BLaER1 treated with 17β-estradiol and CSF1 and Interleukin-3, amounts not matched to agents 10 nM and 100 nM (cell line): ENCODE measurements around the gene RARRES1.

Experiments
- H3K27ac ChIP-seq, 11 experiments: shearing (Covaris generic); formaldehyde crosslinking; 2 replicates each; pipeline ENCODE4 v1.8.1; 2022
- H3K27me3 ChIP-seq, 11 experiments: shearing (Covaris generic); formaldehyde crosslinking; 2 replicates each; pipeline ENCODE4 v1.8.1; 2022
- H3K36me3 ChIP-seq, 11 experiments: shearing (Covaris generic); formaldehyde crosslinking; 2 replicates each; pipeline ENCODE4 v1.8.1; 2022
- H3K4me1 ChIP-seq, 10 experiments: shearing (Covaris generic); formaldehyde crosslinking; 2 replicates each; pipeline ENCODE4 v1.8.1; 2022
- H3K4me2 ChIP-seq, 11 experiments: shearing (Covaris generic); formaldehyde crosslinking; 2 replicates each; pipeline ENCODE4 v1.8.1; 2022
- H3K4me3 ChIP-seq, 10 experiments: shearing (Covaris generic); formaldehyde crosslinking; 2 replicates each; pipeline ENCODE4 v1.8.1; 2022
- H3K9ac ChIP-seq, 11 experiments: shearing (Covaris generic); formaldehyde crosslinking; 2 replicates each; pipeline ENCODE4 v1.8.1; 2022
- H3K9me3 ChIP-seq, 11 experiments: shearing (Covaris generic); formaldehyde crosslinking; replicated peaks in 1 of 11; 2 replicates each; pipeline ENCODE4 v1.8.1; 2022
- H4K20me1 ChIP-seq, 11 experiments: shearing (Covaris generic); formaldehyde crosslinking; 2 replicates each; pipeline ENCODE4 v1.8.1; 2022
- Cebpa-rat ChIP-seq, 11 experiments: shearing (Covaris generic); IDR thresholded peaks; 2 replicates each; pipeline ENCODE4 v1.8.1; 2022

The RARRES1 gene

DNA sequence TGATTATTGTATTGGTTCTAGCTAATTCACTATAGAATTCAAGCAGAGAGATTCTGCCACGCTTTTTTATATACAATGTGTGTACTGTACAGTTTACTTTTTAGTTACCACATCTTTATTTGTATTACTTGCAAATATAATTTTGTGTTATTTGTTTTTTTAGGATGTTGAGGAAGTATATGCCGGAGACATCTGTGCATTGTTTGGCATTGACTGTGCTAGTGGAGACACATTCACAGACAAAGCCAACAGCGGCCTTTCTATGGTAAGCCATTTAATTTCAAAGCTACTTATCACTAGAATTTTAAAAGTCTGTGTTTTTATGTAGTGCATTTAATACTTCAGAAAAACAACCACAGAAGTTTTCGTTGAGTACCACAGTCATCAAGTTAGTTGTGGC is 71.5 kb downstream of the RARRES1 start:
- no peaks in the 10 kb centered on the region for H3K9me3 ChIP-seq
- no peak for TF ChIP-seq Cebpa-rat (IDR thresholded peaks at IDR 0.05)
- peaks cover 85 to 98% (median 91%) of the 10 kb centered on the region in 11 experiments for H3K36me3 ChIP-seq
- no peaks in the 10 kb centered on the region for H3K27me3 ChIP-seq
- H3K4me2 ChIP-seq = no peak overlapping the region
- H3K9ac ChIP-seq = no peak overlapping the region
- H4K20me1 ChIP-seq = peaks cover 0 to 24% (median 0%) of the 10 kb centered on the region in 11 experiments; a peak in 6 of 22 replicates
- H3K4me3 ChIP-seq = no peak overlapping the region
- no peaks in the 10 kb centered on the region; a peak in 1 of 20 replicates for H3K4me1 ChIP-seq
- peak overlapping the region in 1 of 11 experiments; percentile 53; a peak in 1 of 22 replicates for H3K27ac ChIP-seq

GRCh38 chr3:158659454-158660237 is 72.6 kb downstream of the RARRES1 start:
- H3K9ac ChIP-seq = peak overlapping the region in 1 of 11 experiments; percentile 20; a peak in 1 of 22 replicates
- H3K4me2 ChIP-seq = no peak overlapping the region
- H3K27me3 ChIP-seq = no peaks in the 10 kb centered on the region
- TF ChIP-seq Cebpa-rat (IDR thresholded peaks at IDR 0.05) = no peak
- H3K36me3 ChIP-seq = peaks cover 85 to 98% (median 91%) of the 10 kb centered on the region in 11 experiments
- no peaks in the 10 kb centered on the region for H3K9me3 ChIP-seq
- no peak overlapping the region for H3K4me3 ChIP-seq
- H4K20me1 ChIP-seq = peaks cover 0 to 22% (median 0%) of the 10 kb centered on the region in 11 experiments; a peak in 6 of 22 replicates
- H3K27ac ChIP-seq = peak overlapping the region in 7 of 11 experiments; percentile 6 to 53 (median 23); a peak in 5 of 22 replicates
- no peaks in the 10 kb centered on the region; a peak in 1 of 20 replicates for H3K4me1 ChIP-seq

DNA sequence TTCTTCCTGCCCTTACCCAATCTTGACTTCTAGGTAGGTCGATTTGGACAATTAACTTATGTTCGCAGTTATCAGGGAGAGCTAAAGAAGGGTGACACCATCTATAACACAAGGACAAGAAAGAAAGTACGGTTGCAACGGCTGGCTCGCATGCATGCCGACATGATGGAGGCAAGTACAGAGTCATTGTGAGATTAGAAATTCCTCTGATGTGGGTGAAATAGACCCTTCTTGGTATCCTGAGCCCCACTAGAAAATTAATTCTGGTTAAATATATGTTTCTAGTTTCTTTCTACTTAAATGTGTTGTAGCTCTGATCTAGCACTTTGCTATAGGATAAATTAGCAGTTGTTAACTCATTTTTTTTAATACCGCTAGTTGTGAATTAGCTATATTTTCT is 73.4 kb downstream of the RARRES1 start:
- Histone ChIP-seq H3K9me3 (no peaks in the 10 kb centered on the region), H3K4me3 (no peak overlapping the region), H3K4me1 (no peaks in the 10 kb centered on the region; a peak in 1 of 20 replicates), H3K4me2 (no peak overlapping the region), H4K20me1 (peaks cover 0 to 14% (median 0%) of the 10 kb centered on the region in 11 experiments; a peak in 5 of 22 replicates), H3K36me3 (peaks cover 86 to 98% (median 92%) of the 10 kb centered on the region in 11 experiments), H3K27me3 (no peaks in the 10 kb centered on the region), H3K9ac (no peak overlapping the region; a peak in 1 of 22 replicates), H3K27ac (no peak overlapping the region)
- no peak for TF ChIP-seq Cebpa-rat (IDR thresholded peaks at IDR 0.05)

GRCh38 chr3:158652463-158652862 is 79.8 kb downstream of the RARRES1 start:
- no peak overlapping the region for H3K4me2 ChIP-seq
- peaks cover 81 to 98% (median 94%) of the 10 kb centered on the region in 11 experiments for H3K36me3 ChIP-seq
- peak in 1 of 11 experiments; percentile 12; a peak in 1 of 22 replicates for TF ChIP-seq Cebpa-rat (IDR thresholded peaks at IDR 0.05)
- H3K9ac ChIP-seq = no peak overlapping the region
- H3K27ac ChIP-seq = no peak overlapping the region
- no peaks in the 10 kb centered on the region for H3K4me1 ChIP-seq
- no peak overlapping the region for H3K4me3 ChIP-seq
- no peaks in the 10 kb centered on the region for H3K9me3 ChIP-seq
- no peaks in the 10 kb centered on the region for H3K27me3 ChIP-seq
- peaks cover 0 to 36% (median 0%) of the 10 kb centered on the region in 11 experiments; a peak in 4 of 22 replicates for H4K20me1 ChIP-seq

GRCh38 chr3:158651192-158651591 is 81.1 kb downstream of the RARRES1 start:
- Histone ChIP-seq H3K9me3 (no peaks in the 10 kb centered on the region), H4K20me1 (peaks cover 0 to 47% (median 0%) of the 10 kb centered on the region in 11 experiments; a peak in 4 of 22 replicates), H3K4me3 (no peak overlapping the region), H3K4me2 (no peak overlapping the region), H3K36me3 (peaks cover 85 to 100% (median 98%) of the 10 kb centered on the region in 11 experiments), H3K27ac (no peak overlapping the region), H3K4me1 (peaks cover 0 to 5% (median under 1%) of the 10 kb centered on the region in 10 experiments; a peak in 9 of 20 replicates), H3K27me3 (no peaks in the 10 kb centered on the region), H3K9ac (no peak overlapping the region)
- no peak for TF ChIP-seq Cebpa-rat (IDR thresholded peaks at IDR 0.05)

- no peak for TF ChIP-seq Cebpa-rat (IDR thresholded peaks at IDR 0.05)
- H3K4me1 ChIP-seq = peaks cover 10 to 15% (median 12%) of the 10 kb centered on the region in 10 experiments; a peak in 19 of 20 replicates
- no peak overlapping the region for H3K9ac ChIP-seq
- no peak overlapping the region for H3K27ac ChIP-seq
- H3K27me3 ChIP-seq = no peaks in the 10 kb centered on the region
- peaks cover 0 to 55% (median 0%) of the 10 kb centered on the region in 11 experiments; a peak in 4 of 22 replicates for H4K20me1 ChIP-seq
- no peaks in the 10 kb centered on the region for H3K9me3 ChIP-seq
- no peak overlapping the region for H3K4me3 ChIP-seq
- H3K36me3 ChIP-seq = peaks cover 74 to 92% (median 90%) of the 10 kb centered on the region in 11 experiments
- no peak overlapping the region for H3K4me2 ChIP-seq
Observed at GRCh38 chr3:158649791-158650190, 82.5 kb downstream of the RARRES1 start.
